Measurements from ENCODE around the gene ASXL1.

DNA sequence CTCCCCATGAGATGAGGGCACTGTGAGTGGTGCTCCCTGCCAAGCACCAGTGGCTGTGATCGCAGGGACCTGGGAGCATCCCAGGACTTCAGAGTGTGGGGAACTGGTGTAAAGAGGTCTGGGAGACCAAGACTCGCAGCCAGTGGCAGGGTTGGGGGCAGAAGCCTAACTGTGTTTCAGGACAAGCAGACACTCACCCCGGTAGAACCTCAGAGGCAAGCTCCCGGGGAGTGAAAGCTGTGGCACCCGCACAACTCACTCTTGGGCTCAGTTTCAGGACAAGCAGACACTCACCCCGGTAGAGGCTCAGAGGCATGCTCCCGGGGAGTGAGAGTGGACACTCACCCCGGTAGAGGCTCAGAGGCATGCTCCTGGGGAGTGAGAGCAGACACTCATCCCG is 112.8 kb downstream of the ASXL1 start:
- no peak for TF ChIP-seq SUPT5H (IDR thresholded peaks at IDR 0.05)
- TF ChIP-seq, protein P1, sequence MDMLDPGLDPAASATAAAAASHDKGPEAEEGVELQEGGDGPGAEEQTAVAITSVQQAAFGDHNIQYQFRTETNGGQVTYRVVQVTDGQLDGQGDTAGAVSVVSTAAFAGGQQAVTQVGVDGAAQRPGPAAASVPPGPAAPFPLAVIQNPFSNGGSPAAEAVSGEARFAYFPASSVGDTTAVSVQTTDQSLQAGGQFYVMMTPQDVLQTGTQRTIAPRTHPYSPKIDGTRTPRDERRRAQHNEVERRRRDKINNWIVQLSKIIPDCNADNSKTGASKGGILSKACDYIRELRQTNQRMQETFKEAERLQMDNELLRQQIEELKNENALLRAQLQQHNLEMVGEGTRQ (CRISPR knock-in tag; IDR thresholded peaks at IDR 0.05) = no peak
- TF ChIP-seq NFE2 (IDR thresholded peaks at IDR 0.05; ENCODE audit: low read depth) = no peak
- no peak for TF ChIP-seq KDM1A (IDR thresholded peaks at IDR 0.05)
- TF ChIP-seq CHD1 (IDR thresholded peaks at IDR 0.05; ENCODE audit: low read length) = no peak
- TF ChIP-seq, protein P2, sequence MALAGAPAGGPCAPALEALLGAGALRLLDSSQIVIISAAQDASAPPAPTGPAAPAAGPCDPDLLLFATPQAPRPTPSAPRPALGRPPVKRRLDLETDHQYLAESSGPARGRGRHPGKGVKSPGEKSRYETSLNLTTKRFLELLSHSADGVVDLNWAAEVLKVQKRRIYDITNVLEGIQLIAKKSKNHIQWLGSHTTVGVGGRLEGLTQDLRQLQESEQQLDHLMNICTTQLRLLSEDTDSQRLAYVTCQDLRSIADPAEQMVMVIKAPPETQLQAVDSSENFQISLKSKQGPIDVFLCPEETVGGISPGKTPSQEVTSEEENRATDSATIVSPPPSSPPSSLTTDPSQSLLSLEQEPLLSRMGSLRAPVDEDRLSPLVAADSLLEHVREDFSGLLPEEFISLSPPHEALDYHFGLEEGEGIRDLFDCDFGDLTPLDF (CRISPR knock-in tag; IDR thresholded peaks at IDR 0.05) = no peak
- TF ChIP-seq EHMT2 (IDR thresholded peaks at IDR 0.05) = no peak
- no peak for TF ChIP-seq MYNN (IDR thresholded peaks at IDR 0.05)
- TF ChIP-seq MYNN (CRISPR knock-in tag; IDR thresholded peaks at IDR 0.05) = no peak
- no peak for TF ChIP-seq TAF1 (IDR thresholded peaks at IDR 0.05; ENCODE audit: control insufficient read depth, extremely low read depth, insufficient read depth, low read length, severe bottlenecking)
- TF ChIP-seq EZH2 (IDR thresholded peaks at IDR 0.05; ENCODE audit: borderline replicate concordance, low read depth, low read length) = no peak
- TF ChIP-seq, protein P3, sequence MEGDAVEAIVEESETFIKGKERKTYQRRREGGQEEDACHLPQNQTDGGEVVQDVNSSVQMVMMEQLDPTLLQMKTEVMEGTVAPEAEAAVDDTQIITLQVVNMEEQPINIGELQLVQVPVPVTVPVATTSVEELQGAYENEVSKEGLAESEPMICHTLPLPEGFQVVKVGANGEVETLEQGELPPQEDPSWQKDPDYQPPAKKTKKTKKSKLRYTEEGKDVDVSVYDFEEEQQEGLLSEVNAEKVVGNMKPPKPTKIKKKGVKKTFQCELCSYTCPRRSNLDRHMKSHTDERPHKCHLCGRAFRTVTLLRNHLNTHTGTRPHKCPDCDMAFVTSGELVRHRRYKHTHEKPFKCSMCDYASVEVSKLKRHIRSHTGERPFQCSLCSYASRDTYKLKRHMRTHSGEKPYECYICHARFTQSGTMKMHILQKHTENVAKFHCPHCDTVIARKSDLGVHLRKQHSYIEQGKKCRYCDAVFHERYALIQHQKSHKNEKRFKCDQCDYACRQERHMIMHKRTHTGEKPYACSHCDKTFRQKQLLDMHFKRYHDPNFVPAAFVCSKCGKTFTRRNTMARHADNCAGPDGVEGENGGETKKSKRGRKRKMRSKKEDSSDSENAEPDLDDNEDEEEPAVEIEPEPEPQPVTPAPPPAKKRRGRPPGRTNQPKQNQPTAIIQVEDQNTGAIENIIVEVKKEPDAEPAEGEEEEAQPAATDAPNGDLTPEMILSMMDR (IDR thresholded peaks at IDR 0.05 in 2 of 3, conservative IDR thresholded peaks at IDR 0.05 in 1 of 3; ENCODE audit: insufficient read depth in 2 of 3, low read depth in 1 of 3, low read length in 3 of 3) = no peak
- TF ChIP-seq RBBP5 (IDR thresholded peaks at IDR 0.05; ENCODE audit: borderline replicate concordance, insufficient read depth, low read length, poor library complexity, severe bottlenecking) = no peak
